Spinal cord (tissue), 10 donors: ENCODE results near the gene CBS. TPM values are rescaled to one million over a fixed set of nuclear protein-coding genes. Genes with fewer than 3 reads are reported as not detected.
"Not testable (repeated sequence)": the region's sequence is repeated elsewhere in the genome, so short reads cannot be mapped to it uniquely, and the experiment has no call there.

ENCODE experiments used
- DNase-seq, 6 donors: peaks; one replicate each; pipeline versions ENCODE4 v3.0.0 to v3.0.0-alpha.2; 2013 to 2015; ENCODE audit warnings: low spot score in 6 of 6, low read depth in 4 of 6
- H3K27ac ChIP-seq: one replicate; pipeline ENCODE4 v1.5.1; 2013; ENCODE audit warnings: low read depth, low read length, control low read depth
- H3K27me3 ChIP-seq: one replicate; pipeline ENCODE4 v1.6.1; 2013; ENCODE audit warnings: low read length; ENCODE audit not compliant: control insufficient read depth, insufficient read depth
- H3K36me3 ChIP-seq: one replicate; pipeline ENCODE4 v1.6.1; 2013; ENCODE audit warnings: low read length; ENCODE audit not compliant: control insufficient read depth, insufficient read depth
- H3K4me1 ChIP-seq: one replicate; pipeline ENCODE4 v1.6.1; 2013; ENCODE audit warnings: low read length; ENCODE audit not compliant: control insufficient read depth, insufficient read depth
- H3K4me3 ChIP-seq: one replicate; pipeline ENCODE4 v1.5.1; 2013; ENCODE audit warnings: low read depth, low read length, control low read depth
- H3K9me3 ChIP-seq: one replicate; pipeline ENCODE4 v1.6.1; 2013; ENCODE audit warnings: low read length; ENCODE audit not compliant: control insufficient read depth, insufficient read depth
- WGBS: methylation state at CpG from one replicate; pipeline ENCODE4 v1.1.5; 2013; ENCODE audit warnings: missing lambda C conversion rate; ENCODE audit not compliant: insufficient coverage; 5-methylcytosine and 5-hydroxymethylcytosine counted together
- polyA plus RNA-seq, 2 donors: library from polyadenylated mRNA; unstranded; fragments of 120-200 nt; gene quantifications; one replicate each; pipeline ENCODE4 v1.2.1, GENCODE V29; 2013; ENCODE audit not compliant: insufficient read length in 2 of 2
- total RNA-seq, 2 donors: library from RNA; depleted of rRNA in 1 of 2; stranded (reverse); fragments of 120-200 nt in 1 of 2; fragments of >200 nt in 1 of 2; gene quantifications; one replicate each; pipeline versions ENCODE4 v1.2.3 to v1.2.4, GENCODE V29; 2013 to 2014
- donor health status: healthy.

CBS gene
- total and polyA plus RNA-seq, 4 donors = 25.8 to 135 (median 77.6) TPM

DNA sequence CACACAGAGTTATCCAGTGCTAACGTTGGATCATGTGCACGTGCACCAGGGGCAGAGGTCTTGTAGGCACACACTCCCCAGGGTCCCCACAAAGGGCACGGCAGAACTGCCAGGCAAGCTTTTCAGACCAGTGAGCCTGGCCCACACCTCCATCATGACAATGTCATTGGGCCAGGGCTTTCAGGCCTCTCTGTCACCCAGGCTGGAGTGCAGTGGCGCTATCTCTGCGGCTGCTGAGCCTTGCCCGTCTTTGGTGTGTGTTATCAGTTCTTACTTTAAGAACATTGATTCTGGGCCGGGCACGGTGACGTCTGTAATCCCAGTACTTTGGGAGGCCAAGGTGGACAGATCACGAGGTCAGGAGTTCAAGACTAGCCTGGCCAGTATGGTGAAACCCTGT is 57.1 kb downstream of the CBS start:
- Histone ChIP-seq H3K27ac (no peak overlapping the region), H3K4me1 (no peaks in the 10 kb centered on the region), H3K4me3 (no peak overlapping the region), H3K9me3 (no peaks in the 10 kb centered on the region), H3K27me3 (no peaks in the 10 kb centered on the region), H3K36me3 (peaks cover 63% of the 10 kb centered on the region)
- no peak for DNase-seq
- WGBS = 94% methylated on average over 9 of the region's 10 CpGs

DNA sequence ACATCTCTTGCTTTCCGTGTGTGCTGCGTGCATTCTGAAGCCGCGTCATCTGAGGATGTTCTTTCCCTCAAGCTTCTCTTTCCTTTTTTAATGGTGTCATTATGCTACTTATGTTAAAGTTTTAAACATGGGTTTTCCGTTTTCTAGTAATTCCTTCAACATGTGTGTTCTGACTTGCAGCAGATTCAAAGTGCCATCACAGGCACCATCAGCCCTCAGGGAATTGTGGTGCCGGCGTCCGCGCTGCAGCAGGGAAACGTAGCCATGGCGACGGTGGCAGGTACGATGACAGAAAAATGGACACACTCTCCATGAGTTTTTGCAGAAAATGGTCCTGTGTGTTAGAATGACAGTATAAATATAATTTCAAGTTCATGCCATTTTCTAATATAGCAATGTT is 58.9 kb downstream of the CBS start:
- H3K36me3 ChIP-seq = peaks cover 57% of the 10 kb centered on the region
- no peaks in the 10 kb centered on the region for H3K9me3 ChIP-seq
- H3K27me3 ChIP-seq = no peaks in the 10 kb centered on the region
- H3K4me3 ChIP-seq = no peak overlapping the region
- no peak overlapping the region for H3K27ac ChIP-seq
- WGBS = no CpG with 5 or more reads among the region's 13 CpGs
- peak in 1 of 6 donors; percentile 72 for DNase-seq
- H3K4me1 ChIP-seq = no peaks in the 10 kb centered on the region

GRCh38 chr21:43015906-43016540 is 59.6 kb downstream of the CBS start:
- H3K27me3 ChIP-seq = no peaks in the 10 kb centered on the region
- no peaks in the 10 kb centered on the region for H3K9me3 ChIP-seq
- DNase-seq = no peak
- no peak overlapping the region for H3K27ac ChIP-seq
- H3K4me3 ChIP-seq = no peak overlapping the region
- H3K36me3 ChIP-seq = peaks cover 54% of the 10 kb centered on the region
- H3K4me1 ChIP-seq = no peaks in the 10 kb centered on the region
- 76% methylated on average over 12 of the region's 13 CpGs for WGBS

DNA sequence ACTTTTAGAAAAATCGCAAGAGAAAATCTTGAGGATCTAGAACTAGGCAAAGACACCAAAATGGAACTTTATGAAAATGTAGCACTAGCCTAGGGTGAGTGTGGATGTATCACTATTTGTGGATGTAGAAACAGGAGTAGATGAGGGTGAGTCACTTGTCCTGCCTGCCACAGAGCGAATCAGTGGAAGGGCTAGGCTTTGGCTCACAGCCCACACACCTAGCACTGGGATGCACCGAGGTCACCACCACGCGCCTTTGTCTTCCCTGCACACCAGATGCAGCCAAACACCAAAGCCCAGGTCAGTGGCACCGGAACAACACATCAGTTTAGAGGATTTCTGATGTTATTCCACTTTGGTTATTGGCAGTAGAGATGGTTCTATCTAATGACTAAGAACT is 63.0 kb downstream of the CBS start:
- WGBS = no CpG with 5 or more reads among the region's 6 CpGs
- Histone ChIP-seq H3K27ac (no peak overlapping the region), H3K27me3 (no peaks in the 10 kb centered on the region), H3K4me3 (no peak overlapping the region), H3K4me1 (no peaks in the 10 kb centered on the region), H3K9me3 (no peaks in the 10 kb centered on the region), H3K36me3 (peaks cover 46% of the 10 kb centered on the region)
- no peak for DNase-seq

DNA sequence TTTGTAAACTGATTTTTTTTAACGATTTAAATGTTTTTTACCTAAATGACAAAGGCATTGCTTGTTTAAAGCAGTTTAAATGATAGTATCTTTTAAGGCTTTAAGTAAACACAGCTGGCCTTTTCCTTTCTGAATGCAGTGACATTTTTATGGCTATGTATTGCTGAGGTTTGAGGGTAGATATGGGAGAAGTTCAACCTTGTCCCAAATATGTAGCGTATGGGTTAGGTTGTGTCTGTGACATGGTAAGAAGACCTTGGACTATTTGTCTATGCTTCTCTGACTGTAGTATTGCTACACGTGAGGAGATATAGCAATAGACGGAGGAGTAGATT is 68.8 kb downstream of the CBS start:
- H3K27me3 ChIP-seq = no peaks in the 10 kb centered on the region
- H3K9me3 ChIP-seq = no peaks in the 10 kb centered on the region
- no peak overlapping the region for H3K27ac ChIP-seq
- no peak overlapping the region for H3K4me3 ChIP-seq
- WGBS = 100% methylated on average over 3 of the region's 4 CpGs
- no peaks in the 10 kb centered on the region for H3K4me1 ChIP-seq
- peaks cover 47% of the 10 kb centered on the region for H3K36me3 ChIP-seq
- no peak for DNase-seq

- DNase-seq, H3K27ac ChIP-seq, H3K4me3 ChIP-seq, H3K27me3 ChIP-seq, H3K9me3 ChIP-seq, H3K4me1 ChIP-seq: not testable (repeated sequence)
- WGBS = 73% methylated on average over 11 of the region's 14 CpGs
- H3K36me3 ChIP-seq = peaks cover 45% of the 10 kb centered on the region
Observed at GRCh38 chr21:43006051-43006873, 69.4 kb downstream of the CBS start.

DNA sequence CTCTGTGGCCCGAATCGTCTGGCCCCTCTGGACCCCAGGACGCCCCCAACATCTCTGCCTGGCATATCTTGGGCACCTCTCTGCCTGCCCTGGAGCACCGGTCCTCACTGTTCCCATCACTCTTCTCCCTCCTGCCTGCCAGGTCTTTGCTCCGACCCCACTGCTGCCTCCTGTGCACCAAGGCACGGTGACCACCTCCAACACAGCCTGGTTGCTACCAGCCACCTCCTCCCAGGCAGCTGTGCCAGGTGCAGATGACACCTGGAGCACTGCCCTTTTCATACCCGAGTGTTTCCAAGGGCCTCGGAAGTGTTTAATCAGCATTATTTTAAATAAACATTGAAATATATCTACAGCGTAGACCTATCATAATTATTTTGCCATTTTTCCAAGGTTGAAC is 70.0 kb downstream of the CBS start:
- no peaks in the 10 kb centered on the region for H3K9me3 ChIP-seq
- peaks cover 43% of the 10 kb centered on the region for H3K36me3 ChIP-seq
- H3K4me1 ChIP-seq = no peaks in the 10 kb centered on the region
- WGBS = 98% methylated on average over 6 of the region's 9 CpGs
- DNase-seq = no peak
- no peaks in the 10 kb centered on the region for H3K27me3 ChIP-seq
- H3K4me3 ChIP-seq = no peak overlapping the region
- H3K27ac ChIP-seq = no peak overlapping the region

- 60% methylated on average over 4 of the region's 8 CpGs for WGBS
- H3K36me3 ChIP-seq = peaks cover 43% of the 10 kb centered on the region
Observed at GRCh38 chr21:43004926-43005325, 70.7 kb downstream of the CBS start.

More at GRCh38 chr21:43004926-43005325, 70.7 kb downstream of the CBS start:
- no peaks in the 10 kb centered on the region for H3K4me1 ChIP-seq
- DNase-seq = no peak
- H3K27ac ChIP-seq = no peak overlapping the region
- H3K9me3 ChIP-seq = peaks cover 2% of the 10 kb centered on the region
- no peaks in the 10 kb centered on the region for H3K27me3 ChIP-seq
- no peak overlapping the region for H3K4me3 ChIP-seq
